AG09309 (cell line): Measurements from ENCODE around the gene NPHP4.

ENCODE experiments used
- DNase-seq: peaks from one replicate; pipeline ENCODE4 v3.0.0-alpha.2; 2010; ENCODE audit warnings: low read depth
- H3K4me3 ChIP-seq: 2 replicates; pipeline ENCODE4 v1.5.1; 2011; ENCODE audit warnings: mild to moderate bottlenecking, low read depth, low read length, moderate library complexity; ENCODE audit not compliant: control insufficient read depth
- CTCF ChIP-seq: IDR thresholded peaks from 2 replicates; pipeline ENCODE4 v1.5.1; 2011; ENCODE audit warnings: mild to moderate bottlenecking, low read depth, low read length, inconsistent platforms; ENCODE audit not compliant: insufficient read depth, control insufficient read depth; ENCODE audit errors: missing control alignments

The NPHP4 gene

GRCh38 chr1:5971471-5972197, 20.6 kb downstream of the NPHP4 start:
- no peak overlapping the region for H3K4me3 ChIP-seq
- no peak for DNase-seq
- TF ChIP-seq CTCF, result no peak

DNA sequence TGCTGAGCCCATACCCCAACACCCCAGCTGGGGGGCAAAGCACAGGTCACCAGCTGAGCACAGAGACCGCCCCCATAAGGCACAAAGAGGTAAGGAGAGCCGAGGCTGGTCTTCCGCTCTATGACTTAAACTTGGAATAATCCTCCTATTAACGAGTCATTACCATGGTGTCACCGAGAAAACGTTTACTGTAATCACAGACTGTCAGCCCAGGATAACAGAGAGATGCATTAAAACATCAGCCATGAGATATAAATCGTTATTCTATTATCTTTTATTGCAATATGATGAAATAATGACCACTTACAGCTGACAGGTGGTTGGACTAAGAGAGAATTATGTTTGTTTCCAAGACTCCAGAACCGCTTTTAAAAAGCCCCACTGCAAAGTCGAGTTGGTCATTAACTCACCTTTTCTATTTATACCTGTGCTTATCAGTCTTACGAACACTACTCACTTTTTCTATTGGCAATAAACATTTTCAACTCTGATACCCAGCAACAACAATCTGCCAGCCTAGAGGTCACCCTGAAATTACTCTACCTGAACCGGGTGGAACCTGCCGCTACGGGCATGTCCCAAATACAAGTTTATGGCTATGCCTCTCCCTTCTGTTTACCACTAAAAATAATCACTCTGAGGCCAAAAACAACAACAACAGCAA, 21.5 kb downstream of the NPHP4 start:
- no peak for TF ChIP-seq CTCF
- H3K4me3 ChIP-seq, result no peak overlapping the region
- no peak for DNase-seq

DNA sequence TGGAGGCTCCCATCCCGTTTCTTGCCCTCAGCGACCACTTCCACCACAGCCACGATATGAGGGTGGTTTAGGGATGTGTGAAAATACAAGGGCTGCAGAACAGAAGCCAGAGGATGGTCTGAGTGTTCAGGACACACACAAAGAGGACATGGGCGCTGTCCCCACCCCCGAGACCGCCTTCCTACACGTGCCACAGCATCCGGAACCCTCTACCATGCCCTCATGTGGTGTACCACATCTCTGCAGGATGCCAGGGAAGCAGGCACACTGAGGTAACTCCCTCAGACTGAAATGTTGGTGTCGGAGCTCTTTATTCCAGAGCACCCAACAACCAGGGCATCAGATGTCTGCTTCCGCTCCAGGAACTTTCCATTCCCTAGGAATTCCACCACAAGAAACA, 23.1 kb downstream of the NPHP4 start:
- no peak for TF ChIP-seq CTCF
- no peak overlapping the region for H3K4me3 ChIP-seq
- no peak for DNase-seq

- no peak overlapping the region for H3K4me3 ChIP-seq
- DNase-seq, result no peak
- no peak for TF ChIP-seq CTCF
These were observed 24.0 kb downstream of the NPHP4 start for GRCh38 chr1:5968161-5968736.

DNA sequence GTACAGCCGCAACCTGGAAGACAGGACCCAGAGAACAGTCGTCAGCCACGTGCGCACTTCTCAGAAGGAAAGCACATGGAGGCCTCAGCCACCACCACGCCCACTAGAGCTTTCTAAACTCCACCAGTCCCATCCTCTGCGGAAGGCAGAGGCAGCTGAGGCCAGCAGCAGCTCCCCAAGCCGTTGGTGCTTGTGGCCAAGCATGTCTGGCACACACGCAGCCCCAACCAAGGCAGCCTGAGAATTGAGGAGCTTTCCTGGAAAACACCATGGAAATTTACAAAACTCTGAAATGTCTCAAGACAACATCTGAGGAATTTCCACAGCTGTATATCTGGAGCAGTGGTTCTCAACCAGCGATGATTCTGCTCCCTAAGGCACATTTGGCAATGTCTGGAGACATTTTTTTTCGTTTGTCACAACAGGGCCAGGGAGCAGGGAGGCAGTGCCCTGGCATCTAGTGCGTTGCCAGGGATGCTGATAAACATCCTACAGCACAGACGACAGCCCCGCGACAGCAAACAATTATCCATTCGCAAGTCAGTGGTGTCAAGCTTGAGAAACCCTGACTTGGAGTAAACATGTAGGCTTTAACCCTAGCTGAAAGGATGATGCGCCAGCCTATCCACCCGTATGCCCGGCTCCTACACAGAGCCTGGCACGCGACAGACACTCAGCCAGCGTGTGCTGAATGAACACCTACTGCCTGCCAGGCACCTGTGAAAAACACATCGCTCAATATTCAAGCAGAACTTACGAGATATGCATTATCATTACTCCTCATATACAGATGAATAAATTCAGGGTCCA, 24.7 kb downstream of the NPHP4 start:
- peak; percentile 4 for DNase-seq
- no peak overlapping the region for H3K4me3 ChIP-seq
- no peak for TF ChIP-seq CTCF

DNA sequence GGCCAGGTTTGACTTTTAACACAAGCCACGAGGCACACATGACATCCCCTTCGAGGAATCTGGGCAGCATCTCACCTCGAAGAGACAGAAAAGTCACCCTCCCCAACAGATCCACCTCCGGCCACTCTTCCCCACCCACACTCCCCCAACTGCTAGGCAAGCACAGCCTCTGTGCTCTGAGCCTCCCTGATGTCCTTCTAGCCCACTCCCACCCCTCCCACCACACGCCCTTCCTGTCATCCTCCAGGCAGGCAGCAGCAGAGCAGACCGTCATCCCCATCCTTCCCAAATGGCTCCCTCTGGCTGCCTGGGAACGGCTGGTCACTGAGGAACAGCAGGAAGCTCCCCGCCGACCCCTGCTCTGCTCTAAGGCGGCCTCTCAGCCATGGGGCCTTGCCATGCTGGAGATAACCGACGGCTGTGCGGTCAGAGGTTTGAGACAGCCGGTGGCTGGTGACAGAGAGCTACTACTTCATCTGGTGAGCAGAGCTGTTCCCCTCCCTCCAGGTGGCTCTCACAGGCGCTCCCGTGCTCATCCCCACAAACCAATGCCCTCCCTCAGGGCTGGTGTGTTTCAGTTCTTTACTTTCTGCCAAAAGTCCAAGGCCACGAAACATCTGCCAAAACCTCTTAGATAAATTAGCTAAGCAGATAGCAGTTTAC, 25.6 kb downstream of the NPHP4 start:
- TF ChIP-seq CTCF, result no peak
- no peak for DNase-seq

More for the DNA sequence above, 25.6 kb downstream of the NPHP4 start:
- no peak overlapping the region for H3K4me3 ChIP-seq
